HG02840 (cell line): ENCODE measurements around the gene CHN1.

ENCODE experiments used
- ATAC-seq: cut with Tn5 transposase; IDR thresholded peaks from one replicate; pipeline ENCODE4 v1.9.1; 2021; ENCODE audit warnings: mild to moderate bottlenecking, moderate library complexity, moderate number of reproducible peaks; ENCODE audit not compliant: unreplicated experiment, low FRiP score

Gene CHN1

GRCh38 chr2:175012516-175012915, 7.3 kb upstream of the CHN1 start:
- no peak for ATAC-seq

DNA sequence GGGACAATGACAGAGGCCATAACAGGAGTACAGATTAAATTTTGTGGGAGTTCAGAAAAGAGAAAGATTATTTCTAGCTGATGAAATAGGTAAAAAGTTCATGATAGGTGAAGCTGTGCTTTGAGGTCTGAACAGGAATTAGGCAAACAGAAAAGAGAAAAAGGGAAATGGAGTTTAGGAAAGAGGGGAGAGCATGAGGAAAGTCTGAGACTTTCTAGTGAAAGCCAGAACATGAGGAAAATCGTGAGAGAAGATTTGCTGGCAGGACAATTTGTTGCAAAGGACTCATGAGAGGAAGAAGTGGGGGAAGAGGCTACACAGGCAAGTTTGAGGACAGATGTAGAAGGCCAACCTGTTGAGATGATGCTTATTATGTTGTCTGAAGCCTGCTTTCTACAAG, 6.3 kb upstream of the CHN1 start:
- no peak for ATAC-seq

DNA sequence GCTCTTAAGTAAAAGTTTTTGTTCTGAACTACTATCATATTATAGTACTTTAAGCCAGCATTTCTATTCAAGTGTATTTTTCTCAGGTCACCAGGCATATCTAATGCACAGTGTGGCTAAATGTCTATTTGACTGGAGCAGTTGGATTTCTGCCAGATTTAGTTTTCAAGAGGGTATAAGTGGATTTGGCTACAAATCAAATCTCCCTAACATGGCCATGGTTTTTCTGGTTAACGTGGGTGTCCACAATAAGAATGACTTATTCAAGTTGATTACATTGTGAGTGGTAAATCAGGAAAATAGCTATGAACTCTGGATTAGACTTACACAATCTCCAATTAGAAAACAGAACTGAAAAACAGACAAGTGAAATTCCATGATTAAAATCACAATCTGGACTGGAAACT, 5.7 kb upstream of the CHN1 start:
- ATAC-seq: no peak

GRCh38 chr2:175009917-175010621, 4.9 kb upstream of the CHN1 start:
- no peak for ATAC-seq

GRCh38 chr2:175008801-175009495, 3.8 kb upstream of the CHN1 start:
- ATAC-seq: no peak

GRCh38 chr2:175008009-175008408, 2.8 kb upstream of the CHN1 start:
- no peak for ATAC-seq

GRCh38 chr2:175007510-175007909, 2.3 kb upstream of the CHN1 start:
- ATAC-seq: no peak

DNA sequence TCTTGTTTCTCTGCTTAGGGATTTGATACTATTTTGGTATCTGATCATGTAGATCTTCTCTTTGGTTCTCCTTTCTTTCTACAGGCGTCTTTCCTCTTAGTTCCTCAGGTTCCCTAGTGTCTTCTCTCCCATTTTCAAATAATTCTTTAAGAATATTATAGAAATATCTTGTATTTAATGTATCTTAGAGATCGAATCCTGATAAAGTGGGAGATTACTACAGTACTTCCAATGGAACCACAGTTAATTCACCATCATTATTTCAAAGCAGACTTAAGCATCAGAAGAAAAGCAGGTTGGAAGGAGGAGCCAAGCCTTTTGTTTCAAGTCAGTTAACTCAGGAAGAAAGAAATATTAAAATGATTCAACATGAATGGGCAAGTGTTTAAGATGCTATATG, 1.1 kb upstream of the CHN1 start:
- ATAC-seq: no peak

DNA sequence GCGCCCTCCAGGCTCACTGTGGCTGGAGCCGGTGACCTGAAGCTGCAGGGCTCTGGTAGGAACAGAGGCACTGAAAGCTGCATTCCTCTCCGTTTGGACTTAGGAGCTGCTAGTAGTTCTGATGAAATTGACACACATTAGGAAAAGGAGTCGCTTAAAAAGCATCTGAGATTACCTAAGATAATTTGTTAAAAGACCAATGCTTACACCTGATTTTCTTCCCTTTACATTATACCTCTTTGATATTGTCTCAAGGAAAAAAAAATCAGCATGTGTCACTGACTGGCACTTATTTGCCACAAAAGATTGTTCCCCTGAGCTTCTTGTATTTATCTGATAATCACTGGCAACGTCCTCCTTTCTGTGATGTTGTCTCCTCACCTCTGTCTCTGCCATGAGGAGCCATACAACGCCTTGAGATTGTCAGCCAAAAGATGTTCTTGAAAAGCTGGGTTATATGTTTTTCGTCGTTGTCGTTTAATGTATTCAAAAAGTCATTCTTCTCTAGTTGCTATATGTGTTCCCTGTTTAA, 618 bp upstream of the CHN1 start:
- ATAC-seq: no peak

GRCh38 chr2:175004730-175004979, 526 bp downstream of the CHN1 start:
- ATAC-seq: no peak

DNA sequence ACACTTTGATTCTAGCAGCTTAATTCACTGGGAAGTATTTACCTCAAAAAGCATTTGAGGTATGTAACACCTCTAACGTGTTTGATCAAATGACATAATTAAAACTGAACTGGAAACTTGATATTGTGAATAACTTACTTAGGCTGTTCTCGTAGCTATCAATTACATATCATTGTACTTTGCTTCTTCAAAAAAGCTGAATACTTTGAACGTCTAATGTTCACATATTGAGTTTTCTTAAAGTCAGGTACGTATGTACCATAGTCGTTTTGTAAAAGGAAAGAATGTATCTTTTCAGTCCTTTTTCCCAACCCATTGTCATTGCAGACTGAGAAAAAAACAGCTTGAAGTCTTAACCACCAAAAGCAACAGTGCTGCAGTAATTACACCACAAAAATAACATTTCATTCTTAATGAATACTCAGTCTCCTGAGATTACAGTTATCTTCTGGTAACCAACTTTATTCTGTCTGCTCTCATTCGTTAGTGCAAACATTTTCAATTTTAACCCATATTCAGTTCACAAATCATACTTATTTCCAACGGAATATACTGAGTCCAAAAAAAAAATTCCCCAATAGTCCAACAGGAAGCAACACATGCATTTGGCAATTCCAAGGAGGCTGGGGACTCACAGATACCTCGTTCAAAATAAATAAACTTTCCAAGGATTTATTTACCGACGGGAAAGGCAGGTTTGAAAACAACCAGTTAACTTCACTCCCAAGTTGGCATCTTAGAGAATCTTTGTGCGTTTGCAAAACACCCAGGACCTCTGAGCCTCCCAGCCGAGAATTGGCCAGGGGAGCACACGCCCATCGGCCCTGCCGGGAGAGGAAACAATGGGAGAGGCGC, 1.1 kb downstream of the CHN1 start:
- no peak for ATAC-seq

DNA sequence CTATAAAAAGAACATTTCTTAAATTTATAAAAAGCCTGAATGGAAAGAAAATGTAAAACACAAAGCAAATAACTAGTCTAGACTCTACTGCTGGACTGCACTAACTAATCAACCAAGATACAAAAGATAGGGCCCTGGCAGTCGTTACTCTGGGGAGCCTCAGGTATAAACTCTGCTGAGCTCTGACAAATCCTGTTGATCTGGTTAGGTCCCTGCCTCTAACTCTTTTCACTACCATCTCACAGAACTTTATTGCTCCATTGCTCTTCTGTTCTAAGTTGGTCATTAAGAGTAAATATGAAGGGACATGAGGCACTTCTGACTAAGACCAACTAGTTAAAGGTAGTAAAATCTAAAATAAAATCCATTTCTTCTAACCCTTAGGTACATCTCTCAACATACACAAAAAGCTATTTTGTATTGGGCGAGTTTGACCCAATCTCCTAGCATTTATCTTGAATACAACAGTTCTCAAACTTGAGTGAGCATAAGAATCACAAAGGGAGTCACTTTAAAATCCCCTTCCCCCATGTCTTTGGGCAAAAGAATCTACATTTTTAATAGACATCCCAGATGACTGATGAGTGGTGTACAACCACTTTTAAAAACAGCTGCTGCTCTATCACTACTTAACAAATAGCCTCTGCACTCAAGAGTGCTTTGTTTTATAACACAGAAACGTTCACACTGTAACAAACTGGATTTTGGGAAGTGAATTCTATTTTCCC, 2.5 kb downstream of the CHN1 start:
- no peak for ATAC-seq

DNA sequence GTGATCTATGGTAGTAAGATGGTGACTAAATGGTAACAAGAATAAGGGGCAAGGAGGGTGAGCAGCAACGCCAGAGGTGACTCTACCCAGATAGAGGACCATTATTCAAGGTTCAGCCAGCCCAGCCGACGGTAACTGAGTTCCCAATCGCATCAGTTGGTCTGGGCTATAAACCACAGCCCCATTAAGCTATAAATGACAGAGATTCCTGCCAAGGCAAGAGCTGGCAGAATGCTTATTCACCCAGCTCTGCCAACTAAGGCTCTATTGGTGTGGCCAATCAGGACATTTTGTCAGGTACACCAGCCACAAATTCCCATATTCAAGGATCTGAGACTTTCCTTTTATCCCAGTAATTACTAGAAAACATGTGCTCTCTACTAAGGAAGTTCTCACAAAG, 3.6 kb downstream of the CHN1 start:
- ATAC-seq: no peak

- no peak for ATAC-seq
Observed at GRCh38 chr2:174997110-174997509, 8.1 kb downstream of the CHN1 start.

DNA sequence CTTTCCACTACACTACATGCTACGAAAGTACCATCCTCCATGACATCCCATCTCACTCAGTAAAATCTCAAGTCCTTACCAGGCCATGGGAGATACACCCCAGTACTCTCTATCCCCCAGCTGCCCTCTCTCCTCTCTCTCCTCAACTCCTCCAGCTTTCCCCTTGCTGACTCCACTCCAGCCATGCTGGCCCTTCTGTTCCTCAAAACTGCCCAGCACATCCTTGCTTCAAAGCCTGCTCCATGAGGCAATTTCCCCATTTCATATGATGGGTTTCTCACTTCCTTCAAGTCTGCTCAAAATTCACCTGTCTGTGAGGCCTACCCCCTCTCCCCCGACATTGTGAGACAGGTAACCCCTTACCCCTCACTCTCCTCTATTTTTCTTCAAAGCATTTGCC, 8.6 kb downstream of the CHN1 start:
- no peak for ATAC-seq

DNA sequence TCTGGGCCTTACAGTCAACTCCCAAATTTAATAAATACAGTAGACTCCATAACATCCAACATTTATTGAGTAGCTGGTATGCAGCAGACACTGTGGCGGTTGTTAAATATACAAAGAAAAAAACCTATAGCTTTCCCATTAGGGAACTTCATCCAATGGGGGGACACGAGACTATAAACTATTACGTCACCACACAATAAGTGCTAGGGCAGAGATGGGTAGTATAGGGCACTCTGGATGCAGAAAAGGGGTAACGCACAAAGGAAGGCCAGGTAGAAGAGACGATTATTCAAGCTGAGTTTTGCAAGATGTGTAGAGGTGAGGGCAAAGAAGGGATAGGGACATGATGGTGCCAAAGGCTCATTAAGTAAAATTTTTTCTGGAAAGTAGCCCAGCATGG, 10.8 kb downstream of the CHN1 start:
- no peak for ATAC-seq

GRCh38 chr2:174992886-174993285, 12.3 kb downstream of the CHN1 start:
- ATAC-seq: no peak

- ATAC-seq: no peak
Observed at GRCh38 chr2:174985614-174986013, 19.6 kb downstream of the CHN1 start.

DNA sequence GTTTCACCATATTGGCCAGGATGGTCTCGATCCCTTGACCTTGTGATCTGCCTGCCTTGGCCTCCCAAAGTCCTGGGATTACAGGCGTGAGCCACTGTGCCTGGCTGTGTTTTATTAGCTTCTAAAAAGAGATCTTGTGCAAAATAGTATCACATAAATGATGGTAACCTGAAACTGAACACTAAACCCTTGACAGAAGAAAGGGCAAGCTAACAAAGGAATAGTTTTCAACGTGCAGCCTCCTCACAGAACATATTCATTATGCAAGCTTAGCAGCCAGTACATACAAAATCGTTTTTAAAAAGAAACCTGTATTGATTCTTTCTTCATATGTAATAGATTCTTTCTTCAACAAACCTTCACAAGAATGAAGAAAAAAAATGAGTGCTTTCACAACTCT, 20.6 kb downstream of the CHN1 start:
- ATAC-seq: no peak

GRCh38 chr2:174981331-174981730, 23.9 kb downstream of the CHN1 start:
- ATAC-seq: no peak

DNA sequence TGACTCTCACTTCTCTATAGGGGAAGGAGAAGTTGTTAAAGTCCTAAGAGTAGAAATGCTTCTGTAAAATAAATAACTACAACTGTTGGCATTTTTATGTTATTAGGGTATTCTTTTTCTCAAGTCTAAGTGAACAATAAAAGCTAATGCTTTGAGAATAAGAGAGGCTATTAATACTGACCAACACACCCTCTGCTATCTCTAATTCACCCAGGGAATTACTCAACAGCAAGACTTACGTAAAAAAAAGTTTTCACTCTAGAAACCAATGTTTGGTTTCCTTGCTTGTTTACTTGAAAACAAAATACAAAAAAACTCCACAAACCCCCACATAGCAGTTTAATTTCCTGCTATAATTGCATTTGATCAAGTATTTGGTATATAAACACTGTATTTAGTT, 25.2 kb downstream of the CHN1 start:
- no peak for ATAC-seq
